Colonic mucosa (tissue), 4 donors: ENCODE results near the gene DNPH1. TPM values are rescaled to one million over a fixed set of nuclear protein-coding genes. Genes with fewer than 3 reads are reported as not detected.

ENCODE experiments used
- DNase-seq: peaks from one replicate; pipeline ENCODE4 v3.0.0-alpha.2; 2020
- H3K27ac ChIP-seq: fragments of 200-600 bp; one replicate; pipeline ENCODE4 v1.8.0; 2021
- H3K27me3 ChIP-seq: fragments of 200-600 bp; one replicate; pipeline ENCODE4 v1.8.0; 2021
- H3K36me3 ChIP-seq: fragments of 200-600 bp; one replicate; pipeline ENCODE4 v1.8.0; 2021
- H3K4me1 ChIP-seq: fragments of 200-600 bp; one replicate; pipeline ENCODE4 v1.8.0; 2021; ENCODE audit warnings: mild to moderate bottlenecking
- H3K4me3 ChIP-seq: fragments of 200-600 bp; one replicate; pipeline ENCODE4 v1.8.0; 2021
- H3K9ac ChIP-seq, 2 donors: one replicate each; pipeline ENCODE4 v1.7.0; 2013; ENCODE audit warnings: control low read depth in 2 of 2, low read depth in 2 of 2, low read length in 2 of 2
- H3K9me3 ChIP-seq: fragments of 200-600 bp; one replicate; pipeline ENCODE4 v1.8.0; 2021
- intact Hi-C: fragments of 100-400 bp; cut with DNase I; formaldehyde crosslinking; loops from one replicate; pipeline ENCODE4 v1.14.1; 2022
- total RNA-seq, 2 donors: library from RNA; stranded (reverse); fragmentation: NEBNext Ultra II Directional in 1 of 2; extraction: Animal tissue kit (Norgen Biotek cat#: 25700) in 1 of 2; gene quantifications; one replicate each; pipeline ENCODE4 v1.2.1, GENCODE V29; 2021
- TF ChIP-seq, protein P1 (sequence below): fragments of 200-600 bp; IDR thresholded peaks from one replicate; pipeline ENCODE4 v1.8.0; 2022; ENCODE audit warnings: antibody characterized with exemption, mild to moderate bottlenecking
- donor health status: healthy.
- donor health status: DM: no; HTN: no; CAD: no.
- donor health status: DM: no; HTN: no; CAD: no.

Gene DNPH1
- total RNA-seq, 2 donors from 2014 or later, result 76.8 to 99.4 TPM

DNA sequence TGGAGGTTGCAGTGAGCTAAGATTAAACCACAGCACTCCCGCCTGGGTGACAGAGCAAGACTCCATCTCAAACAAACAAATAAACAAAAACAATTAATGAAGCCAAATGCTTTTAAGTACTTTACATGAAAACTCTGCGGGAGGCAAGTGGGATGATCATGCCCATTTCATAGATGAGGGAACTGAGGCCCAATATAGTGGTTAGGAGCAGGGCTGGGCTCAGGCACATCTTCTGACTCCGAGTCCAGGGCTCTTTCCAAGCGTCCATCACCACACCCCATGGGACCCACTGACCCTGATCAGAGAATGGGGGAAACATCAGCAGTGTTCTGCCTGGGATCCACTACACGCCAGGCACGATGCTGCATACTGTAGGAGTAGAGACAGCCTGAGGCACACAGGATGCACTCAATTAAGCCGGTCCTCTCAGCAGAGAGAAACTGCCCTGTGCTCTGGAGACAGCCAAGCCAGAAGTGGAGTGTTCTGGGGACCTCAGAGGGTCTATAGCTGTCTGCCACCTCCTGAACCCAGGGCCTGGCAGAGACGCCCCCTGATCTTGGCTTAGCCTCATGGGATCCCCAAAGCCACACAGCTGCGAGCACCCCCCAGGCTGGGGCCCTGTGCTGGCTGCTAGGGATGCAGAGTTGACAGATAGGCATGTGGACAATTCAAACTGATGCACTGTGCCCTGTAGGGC lies 27.5 kb upstream of the DNPH1 start:
- H3K27me3 ChIP-seq, result no peaks in the 10 kb centered on the region

DNA sequence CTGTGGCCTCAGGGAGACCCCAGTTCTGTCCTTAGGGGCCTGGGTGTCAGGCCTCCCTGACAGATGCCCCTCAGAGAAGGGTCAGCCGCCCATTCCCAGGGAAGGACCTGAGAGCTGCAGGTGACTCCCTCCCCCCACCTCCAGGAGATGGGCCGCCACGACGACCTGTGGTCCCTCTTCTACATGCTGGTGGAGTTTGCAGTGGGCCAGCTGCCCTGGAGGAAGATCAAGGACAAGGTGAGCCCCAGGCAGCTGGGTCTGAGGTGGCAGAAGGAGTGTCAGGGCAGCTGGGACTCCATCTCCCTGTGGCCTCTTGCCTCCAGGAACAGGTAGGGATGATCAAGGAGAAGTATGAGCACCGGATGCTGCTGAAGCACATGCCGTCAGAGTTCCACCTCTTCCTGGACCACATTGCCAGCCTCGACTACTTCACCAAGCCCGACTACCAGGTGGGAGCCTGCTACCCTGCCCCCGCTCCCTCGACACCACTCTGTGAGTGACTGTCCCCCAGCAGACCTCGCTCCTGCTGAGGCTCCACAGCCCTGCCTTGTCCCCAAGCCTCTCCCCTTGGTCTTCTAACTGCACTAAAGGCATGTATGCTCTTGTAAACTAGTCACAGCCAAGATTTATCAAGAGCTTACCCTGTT lies 26.2 kb upstream of the DNPH1 start:
- TF ChIP-seq, protein P1, sequence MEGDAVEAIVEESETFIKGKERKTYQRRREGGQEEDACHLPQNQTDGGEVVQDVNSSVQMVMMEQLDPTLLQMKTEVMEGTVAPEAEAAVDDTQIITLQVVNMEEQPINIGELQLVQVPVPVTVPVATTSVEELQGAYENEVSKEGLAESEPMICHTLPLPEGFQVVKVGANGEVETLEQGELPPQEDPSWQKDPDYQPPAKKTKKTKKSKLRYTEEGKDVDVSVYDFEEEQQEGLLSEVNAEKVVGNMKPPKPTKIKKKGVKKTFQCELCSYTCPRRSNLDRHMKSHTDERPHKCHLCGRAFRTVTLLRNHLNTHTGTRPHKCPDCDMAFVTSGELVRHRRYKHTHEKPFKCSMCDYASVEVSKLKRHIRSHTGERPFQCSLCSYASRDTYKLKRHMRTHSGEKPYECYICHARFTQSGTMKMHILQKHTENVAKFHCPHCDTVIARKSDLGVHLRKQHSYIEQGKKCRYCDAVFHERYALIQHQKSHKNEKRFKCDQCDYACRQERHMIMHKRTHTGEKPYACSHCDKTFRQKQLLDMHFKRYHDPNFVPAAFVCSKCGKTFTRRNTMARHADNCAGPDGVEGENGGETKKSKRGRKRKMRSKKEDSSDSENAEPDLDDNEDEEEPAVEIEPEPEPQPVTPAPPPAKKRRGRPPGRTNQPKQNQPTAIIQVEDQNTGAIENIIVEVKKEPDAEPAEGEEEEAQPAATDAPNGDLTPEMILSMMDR, result no peak
- Histone ChIP-seq H3K27me3 (peaks cover 7% of the 10 kb centered on the region), H3K36me3 (no peaks in the 10 kb centered on the region), H3K4me3 (no peak overlapping the region), H3K9ac (no peak overlapping the region), H3K4me1 (no peaks in the 10 kb centered on the region), H3K27ac (no peak overlapping the region), H3K9me3 (no peaks in the 10 kb centered on the region)
- no peak for DNase-seq
- intact Hi-C loops, result no loop called here

More for the DNA sequence above, 27.5 kb upstream of the DNPH1 start:
- Histone ChIP-seq H3K36me3 (no peaks in the 10 kb centered on the region), H3K4me3 (no peak overlapping the region), H3K9ac (no peak overlapping the region), H3K4me1 (no peaks in the 10 kb centered on the region), H3K27ac (no peak overlapping the region), H3K9me3 (no peaks in the 10 kb centered on the region)
- TF ChIP-seq, protein P1, result no peak
- no peak for DNase-seq
- intact Hi-C loops, result no loop called here

DNA sequence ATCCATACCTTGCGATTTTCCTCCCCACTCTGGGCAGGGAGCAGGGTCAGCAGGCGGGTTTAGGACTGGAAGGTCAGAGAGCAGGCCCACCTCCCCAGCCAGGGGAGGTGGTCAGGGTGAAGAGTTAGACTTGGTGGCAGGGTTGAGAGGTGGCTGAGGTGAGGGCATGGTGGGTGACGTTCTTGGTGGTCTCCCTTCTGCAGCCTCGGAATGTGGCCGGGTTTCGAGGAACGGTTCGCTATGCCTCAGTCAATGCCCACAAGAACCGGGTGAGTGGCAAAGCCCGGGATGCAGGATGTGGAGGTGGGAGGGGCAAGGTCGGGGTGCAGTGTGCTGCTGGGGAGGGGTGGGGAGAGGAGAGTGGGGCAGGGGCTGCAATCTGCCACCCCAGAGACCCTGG lies 25.6 kb upstream of the DNPH1 start:
- DNase-seq, result no peak
- no peak overlapping the region for H3K4me3 ChIP-seq
- no peaks in the 10 kb centered on the region for H3K9me3 ChIP-seq
- intact Hi-C loops, result no loop called here
- H3K36me3 ChIP-seq, result no peaks in the 10 kb centered on the region
- TF ChIP-seq, protein P1, result no peak
- no peaks in the 10 kb centered on the region for H3K4me1 ChIP-seq
- H3K9ac ChIP-seq, result no peak overlapping the region
- H3K27me3 ChIP-seq, result peaks cover 7% of the 10 kb centered on the region
- no peak overlapping the region for H3K27ac ChIP-seq

DNA sequence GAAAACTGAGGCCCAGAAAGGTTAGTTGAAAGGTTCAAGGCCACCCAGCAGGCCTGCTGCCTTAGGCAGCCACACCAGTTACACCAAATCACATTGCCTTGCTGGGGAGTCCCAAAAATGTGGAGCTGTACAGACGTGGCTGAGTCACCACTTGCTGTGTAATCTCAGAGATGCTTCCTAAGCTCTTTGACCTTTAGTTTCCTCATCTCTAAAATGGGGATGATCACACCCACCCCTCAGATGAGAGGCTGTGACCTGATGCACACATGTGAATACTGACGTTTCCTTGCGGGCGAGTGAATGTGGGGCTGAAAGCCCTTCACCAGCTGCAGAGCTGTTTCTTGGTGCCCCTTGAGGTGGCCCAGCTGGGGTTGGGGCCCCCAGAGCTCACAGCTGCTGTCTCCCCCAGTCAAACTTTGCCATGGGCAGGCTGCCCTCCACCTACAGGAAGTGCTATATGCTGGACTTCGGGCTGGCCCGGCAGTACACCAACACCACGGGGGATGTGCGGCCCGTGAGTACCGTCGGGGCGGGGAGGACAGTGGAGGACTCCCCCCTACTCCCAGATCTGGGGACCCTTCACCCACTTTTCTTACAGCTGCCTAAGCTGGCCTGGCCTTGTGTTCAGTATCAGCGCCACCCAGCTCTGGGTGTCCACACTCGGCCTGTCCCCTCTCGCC lies 25.0 kb upstream of the DNPH1 start:
- H3K4me1 ChIP-seq, result no peaks in the 10 kb centered on the region
- TF ChIP-seq, protein P1, result no peak
- H3K4me3 ChIP-seq, result no peak overlapping the region
- intact Hi-C loops, result no loop called here
- no peak overlapping the region for H3K9ac ChIP-seq
- H3K27ac ChIP-seq, result no peak overlapping the region
- H3K36me3 ChIP-seq, result no peaks in the 10 kb centered on the region
- no peaks in the 10 kb centered on the region for H3K9me3 ChIP-seq
- H3K27me3 ChIP-seq, result peaks cover 7% of the 10 kb centered on the region
- no peak for DNase-seq

DNA sequence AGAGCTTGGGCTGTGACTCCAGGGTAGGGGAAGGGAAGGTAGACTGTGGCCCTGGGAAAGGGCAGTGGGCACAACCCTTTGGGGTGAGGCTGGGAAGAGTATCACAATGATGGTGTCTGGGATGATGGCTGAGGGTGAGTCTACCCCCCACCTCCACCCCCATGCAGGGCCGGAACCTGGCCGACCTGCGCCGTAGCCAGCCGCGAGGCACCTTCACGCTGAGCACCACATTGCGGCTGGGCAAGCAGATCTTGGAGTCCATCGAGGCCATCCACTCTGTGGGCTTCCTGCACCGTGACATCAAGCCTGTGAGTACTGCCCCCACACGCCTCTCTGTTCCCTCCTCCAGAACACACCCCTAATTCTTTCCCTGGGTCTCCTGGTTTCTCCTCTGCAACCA lies 24.1 kb upstream of the DNPH1 start:
- TF ChIP-seq, protein P1, result no peak
- H3K27ac ChIP-seq, result no peak overlapping the region
- H3K4me1 ChIP-seq, result no peaks in the 10 kb centered on the region
- H3K36me3 ChIP-seq, result no peaks in the 10 kb centered on the region
- DNase-seq, result no peak
- intact Hi-C loops, result no loop called here
- no peaks in the 10 kb centered on the region for H3K9me3 ChIP-seq
- H3K9ac ChIP-seq, result no peak overlapping the region
- H3K27me3 ChIP-seq, result peaks cover 7% of the 10 kb centered on the region
- no peak overlapping the region for H3K4me3 ChIP-seq
